ENCODE results near the gene CLEC3B.

The CLEC3B gene

DNA sequence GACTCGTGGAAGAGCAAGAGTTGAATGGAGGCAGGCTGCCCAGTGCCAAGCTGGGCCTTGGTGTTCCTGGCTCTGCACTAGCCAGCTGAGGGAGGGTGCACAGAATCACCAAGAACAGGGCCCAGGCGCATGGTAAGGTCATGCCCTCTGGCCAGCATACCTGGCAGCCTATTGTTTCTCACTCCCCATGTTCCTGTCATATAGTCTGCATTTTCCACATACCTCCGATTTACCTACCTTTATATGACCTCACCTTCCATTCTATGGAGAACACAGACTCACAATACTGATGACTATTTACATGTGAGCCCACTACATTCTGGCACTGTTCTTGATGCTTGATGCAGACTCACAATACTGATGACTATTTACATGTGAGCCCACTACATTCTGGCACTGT, 5.4 kb downstream of the CLEC3B start:
- Histone ChIP-seq H3K27me3 (ENCODE audit: control insufficient read depth in 1 of 2, insufficient read depth in 2 of 2, low read length in 2 of 2) (peaks cover under 1 to 6% of the 10 kb centered on the region in 2 donors), H3K9me3 (ENCODE audit: control insufficient read depth in 1 of 2, low read length in 2 of 2) (no peaks in the 10 kb centered on the region), H3K36me3 (ENCODE audit: control insufficient read depth in 1 of 2, insufficient read depth in 2 of 2, low read length in 2 of 2) (no peaks in the 10 kb centered on the region), H3K27ac (ENCODE audit: low read depth, low read length) (no peak overlapping the region), H3K9ac (ENCODE audit: low read depth in 1 of 2, low read length in 2 of 2) (no peak overlapping the region), H3K4me3 (ENCODE audit: low read depth in 1 of 2, low read length in 2 of 2) (no peak overlapping the region), H3K4me1 (ENCODE audit: control insufficient read depth in 1 of 2, insufficient read depth in 2 of 2, low read length in 2 of 2) (peaks cover 12 to 20% of the 10 kb centered on the region in 2 donors)

DNA sequence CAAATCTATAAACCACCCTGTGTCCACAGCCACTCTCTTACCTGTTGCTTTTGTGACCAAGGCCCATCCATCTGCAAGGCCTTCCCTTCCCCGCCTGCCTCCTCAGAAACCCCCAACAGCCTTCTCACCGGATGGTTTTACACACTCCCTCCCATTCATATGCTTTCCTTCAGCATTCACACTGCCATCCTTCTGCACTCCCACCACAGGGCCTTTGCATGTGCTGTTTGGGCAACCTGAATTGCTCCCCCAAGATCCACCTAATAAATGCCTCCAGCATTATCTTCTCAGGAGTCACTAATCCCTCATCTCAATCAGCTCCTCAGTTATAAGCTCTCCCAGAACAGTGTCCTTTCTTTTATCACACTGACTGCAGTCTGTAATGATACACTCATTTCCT, 6.0 kb downstream of the CLEC3B start:
- Histone ChIP-seq H3K27me3 (ENCODE audit: control insufficient read depth in 1 of 2, insufficient read depth in 2 of 2, low read length in 2 of 2) (peaks cover 6 to 12% of the 10 kb centered on the region in 2 donors), H3K4me3 (ENCODE audit: low read depth in 1 of 2, low read length in 2 of 2) (no peak overlapping the region), H3K27ac (ENCODE audit: low read depth, low read length) (no peak overlapping the region)

DNA sequence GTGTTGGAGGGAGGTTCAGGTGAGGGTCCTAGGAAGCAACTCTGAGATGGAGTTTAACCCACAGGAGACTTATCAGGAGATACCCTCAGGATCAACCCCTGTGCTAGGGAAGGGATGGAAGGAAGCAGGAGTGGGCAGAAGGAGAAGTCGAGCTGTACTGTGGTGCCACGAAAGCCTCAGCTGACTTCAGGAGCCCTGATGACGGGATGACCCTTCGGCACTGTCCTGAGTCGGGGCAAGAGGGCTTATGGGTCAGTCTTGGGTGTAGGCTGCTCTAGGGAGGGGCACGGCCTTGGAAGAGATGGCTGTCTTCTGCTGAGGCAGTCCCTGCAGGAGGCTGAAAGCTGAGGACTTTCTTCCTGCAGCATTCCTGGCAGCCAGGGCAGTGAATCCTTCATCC, 7.7 kb downstream of the CLEC3B start:
- peaks cover 7 to 14% of the 10 kb centered on the region in 2 donors for H3K27me3 ChIP-seq (ENCODE audit: control insufficient read depth in 1 of 2, insufficient read depth in 2 of 2, low read length in 2 of 2)
- no peaks in the 10 kb centered on the region for H3K36me3 ChIP-seq (ENCODE audit: control insufficient read depth in 1 of 2, insufficient read depth in 2 of 2, low read length in 2 of 2)
- H3K9ac ChIP-seq (ENCODE audit: low read depth in 1 of 2, low read length in 2 of 2), result no peak overlapping the region
- no peak overlapping the region for H3K27ac ChIP-seq (ENCODE audit: low read depth, low read length)
- no peak overlapping the region for H3K4me3 ChIP-seq (ENCODE audit: low read depth in 1 of 2, low read length in 2 of 2)
- peaks cover 12 to 24% of the 10 kb centered on the region in 2 donors for H3K4me1 ChIP-seq (ENCODE audit: control insufficient read depth in 1 of 2, insufficient read depth in 2 of 2, low read length in 2 of 2)
- H3K9me3 ChIP-seq (ENCODE audit: control insufficient read depth in 1 of 2, low read length in 2 of 2), result no peaks in the 10 kb centered on the region

More for the DNA sequence above, 6.0 kb downstream of the CLEC3B start:
- Histone ChIP-seq H3K9me3 (ENCODE audit: control insufficient read depth in 1 of 2, low read length in 2 of 2) (no peaks in the 10 kb centered on the region), H3K4me1 (ENCODE audit: control insufficient read depth in 1 of 2, insufficient read depth in 2 of 2, low read length in 2 of 2) (peaks cover 12 to 20% of the 10 kb centered on the region in 2 donors), H3K36me3 (ENCODE audit: control insufficient read depth in 1 of 2, insufficient read depth in 2 of 2, low read length in 2 of 2) (no peaks in the 10 kb centered on the region), H3K9ac (ENCODE audit: low read depth in 1 of 2, low read length in 2 of 2) (no peak overlapping the region)

DNA sequence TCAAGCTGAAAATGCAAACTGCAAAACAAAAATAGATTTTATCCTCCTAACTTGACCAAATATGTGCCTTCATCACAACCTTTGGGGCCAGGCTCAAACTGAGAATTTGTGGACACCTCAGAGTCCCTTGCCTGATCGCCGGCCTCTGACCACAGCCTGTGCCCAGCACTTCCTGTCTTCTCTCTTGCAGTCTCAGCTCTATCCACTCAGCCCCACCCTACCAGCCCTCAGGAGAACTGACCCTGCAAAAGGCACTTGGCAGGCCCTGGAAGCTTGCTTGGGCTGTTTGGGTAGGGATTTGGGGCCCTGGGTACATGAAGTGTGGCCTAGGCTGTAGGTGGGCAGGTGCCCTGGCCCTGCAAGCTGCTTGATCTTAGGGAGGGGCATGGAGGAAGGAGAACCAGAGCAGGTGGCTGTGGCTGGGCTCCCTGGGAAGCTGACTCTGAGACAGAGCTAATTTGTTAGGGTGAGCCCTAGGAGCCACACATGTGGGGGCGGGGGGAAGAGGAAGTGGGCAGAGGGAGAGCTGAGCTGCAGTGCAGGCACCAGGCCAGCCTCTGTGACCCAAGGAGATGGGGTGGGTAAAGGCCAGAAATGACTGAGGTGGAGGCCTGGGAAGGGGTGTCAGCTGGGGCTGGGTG, 8.6 kb downstream of the CLEC3B start:
- Histone ChIP-seq H3K9me3 (ENCODE audit: control insufficient read depth in 1 of 2, low read length in 2 of 2) (no peaks in the 10 kb centered on the region), H3K4me3 (ENCODE audit: low read depth in 1 of 2, low read length in 2 of 2) (peak overlapping the region in 1 of 2 donors; percentile 35), H3K27ac (ENCODE audit: low read depth, low read length) (no peak overlapping the region), H3K36me3 (ENCODE audit: control insufficient read depth in 1 of 2, insufficient read depth in 2 of 2, low read length in 2 of 2) (no peaks in the 10 kb centered on the region), H3K9ac (ENCODE audit: low read depth in 1 of 2, low read length in 2 of 2) (no peak overlapping the region), H3K4me1 (ENCODE audit: control insufficient read depth in 1 of 2, insufficient read depth in 2 of 2, low read length in 2 of 2) (peaks cover 12 to 24% of the 10 kb centered on the region in 2 donors), H3K27me3 (ENCODE audit: control insufficient read depth in 1 of 2, insufficient read depth in 2 of 2, low read length in 2 of 2) (peaks cover 7 to 14% of the 10 kb centered on the region in 2 donors)

DNA sequence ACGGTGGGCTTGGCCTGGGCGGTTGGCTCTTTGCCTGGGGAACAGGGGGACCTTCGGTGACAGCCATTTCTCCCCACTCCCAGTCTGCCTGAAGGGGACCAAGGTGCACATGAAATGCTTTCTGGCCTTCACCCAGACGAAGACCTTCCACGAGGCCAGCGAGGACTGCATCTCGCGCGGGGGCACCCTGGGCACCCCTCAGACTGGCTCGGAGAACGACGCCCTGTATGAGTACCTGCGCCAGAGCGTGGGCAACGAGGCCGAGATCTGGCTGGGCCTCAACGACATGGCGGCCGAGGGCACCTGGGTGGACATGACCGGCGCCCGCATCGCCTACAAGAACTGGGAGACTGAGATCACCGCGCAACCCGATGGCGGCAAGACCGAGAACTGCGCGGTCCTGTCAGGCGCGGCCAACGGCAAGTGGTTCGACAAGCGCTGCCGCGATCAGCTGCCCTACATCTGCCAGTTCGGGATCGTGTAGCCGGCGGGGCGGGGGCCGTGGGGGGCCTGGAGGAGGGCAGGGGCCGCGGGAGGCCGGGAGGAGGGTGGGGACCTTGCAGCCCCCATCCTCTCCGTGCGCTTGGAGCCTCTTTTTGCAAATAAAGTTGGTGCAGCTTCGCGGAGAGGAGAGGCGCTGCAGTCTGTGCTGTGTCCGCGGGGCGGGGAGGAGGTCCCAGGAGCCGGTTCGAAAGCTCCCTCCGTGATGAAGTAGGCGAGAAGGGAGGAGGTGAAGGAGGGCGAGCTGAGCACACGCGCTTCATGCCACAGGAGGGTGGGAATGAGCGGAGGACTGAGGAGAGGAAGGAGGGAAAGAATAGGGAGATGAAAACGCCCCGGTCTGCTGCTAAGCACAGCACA, 9.6 kb downstream of the CLEC3B start:
- Histone ChIP-seq H3K9me3 (ENCODE audit: control insufficient read depth in 1 of 2, low read length in 2 of 2) (no peaks in the 10 kb centered on the region), H3K27me3 (ENCODE audit: control insufficient read depth in 1 of 2, insufficient read depth in 2 of 2, low read length in 2 of 2) (peaks cover 7 to 14% of the 10 kb centered on the region in 2 donors), H3K4me3 (ENCODE audit: low read depth in 1 of 2, low read length in 2 of 2) (peak overlapping the region; percentile 47 to 50), H3K4me1 (ENCODE audit: control insufficient read depth in 1 of 2, insufficient read depth in 2 of 2, low read length in 2 of 2) (peaks cover 12 to 24% of the 10 kb centered on the region in 2 donors), H3K9ac (ENCODE audit: low read depth in 1 of 2, low read length in 2 of 2) (peak overlapping the region in 1 of 2 donors; percentile 3), H3K27ac (ENCODE audit: low read depth, low read length) (no peak overlapping the region), H3K36me3 (ENCODE audit: control insufficient read depth in 1 of 2, insufficient read depth in 2 of 2, low read length in 2 of 2) (no peaks in the 10 kb centered on the region)

DNA sequence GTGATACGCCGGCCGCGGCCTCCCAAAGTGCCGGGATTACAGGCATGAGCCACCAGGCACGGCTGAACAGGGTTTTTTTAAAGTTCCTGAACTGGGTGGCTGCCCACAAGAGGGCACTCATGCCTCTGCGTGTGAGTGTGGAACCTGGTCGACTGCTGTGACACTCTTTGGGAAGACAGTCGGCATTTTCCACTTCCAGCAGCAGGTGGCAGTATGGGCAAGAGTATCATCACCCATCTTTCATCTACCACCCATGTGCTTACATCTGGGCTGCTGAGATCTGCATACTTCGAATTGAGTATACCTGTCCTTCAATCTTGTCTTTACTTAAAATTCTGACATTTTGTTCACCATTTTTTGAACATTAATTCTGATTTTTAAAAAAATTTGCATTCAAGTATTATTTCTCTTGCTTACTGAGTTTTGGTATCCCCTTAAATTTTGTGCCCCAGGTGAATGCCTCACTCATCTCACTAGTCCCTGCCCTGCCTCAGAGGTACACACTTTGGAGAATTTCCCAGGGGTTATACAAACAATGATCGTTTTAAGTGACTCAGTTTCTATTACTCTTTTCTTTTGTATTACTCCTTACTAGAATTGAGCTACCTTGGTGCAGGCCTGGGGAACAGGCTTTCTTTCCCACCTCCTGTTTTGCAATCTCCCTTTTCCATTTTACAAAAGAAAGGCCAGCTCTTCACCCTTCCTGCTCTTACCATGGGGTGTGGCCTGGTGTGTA, 11.8 kb downstream of the CLEC3B start:
- Histone ChIP-seq H3K36me3 (ENCODE audit: control insufficient read depth in 1 of 2, insufficient read depth in 2 of 2, low read length in 2 of 2) (no peaks in the 10 kb centered on the region), H3K27ac (ENCODE audit: low read depth, low read length) (no peak overlapping the region), H3K9ac (ENCODE audit: low read depth in 1 of 2, low read length in 2 of 2) (no peak overlapping the region), H3K4me1 (ENCODE audit: control insufficient read depth in 1 of 2, insufficient read depth in 2 of 2, low read length in 2 of 2) (peaks cover 12 to 29% of the 10 kb centered on the region in 2 donors), H3K9me3 (ENCODE audit: control insufficient read depth in 1 of 2, low read length in 2 of 2) (no peaks in the 10 kb centered on the region), H3K27me3 (ENCODE audit: control insufficient read depth in 1 of 2, insufficient read depth in 2 of 2, low read length in 2 of 2) (peaks cover 7 to 14% of the 10 kb centered on the region in 2 donors), H3K4me3 (ENCODE audit: low read depth in 1 of 2, low read length in 2 of 2) (no peak overlapping the region)

DNA sequence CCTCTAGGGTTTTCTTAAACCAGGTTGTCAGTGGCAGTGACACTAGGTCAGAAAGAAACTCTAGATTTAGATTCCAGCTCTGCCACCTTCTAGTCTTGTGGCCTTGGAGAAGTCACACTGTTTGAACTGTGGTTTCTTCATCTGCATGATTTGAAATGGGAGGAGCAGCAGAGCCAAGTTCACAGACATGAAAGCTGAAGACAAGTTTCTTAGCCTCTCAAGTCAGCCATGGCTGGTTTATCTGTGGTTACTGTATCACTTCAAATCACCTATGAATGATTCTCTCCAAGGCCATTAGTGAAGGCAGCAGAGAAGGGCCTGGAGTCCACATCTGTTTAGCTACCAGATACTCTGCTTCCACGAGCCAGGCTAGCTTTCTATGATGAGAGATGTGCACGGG, 15.6 kb downstream of the CLEC3B start:
- no peak overlapping the region for H3K27ac ChIP-seq (ENCODE audit: low read depth, low read length)
- H3K4me1 ChIP-seq (ENCODE audit: control insufficient read depth in 1 of 2, insufficient read depth in 2 of 2, low read length in 2 of 2), result peaks cover 0 to 8% of the 10 kb centered on the region in 2 donors
- no peaks in the 10 kb centered on the region for H3K9me3 ChIP-seq (ENCODE audit: control insufficient read depth in 1 of 2, low read length in 2 of 2)
- no peak overlapping the region for H3K9ac ChIP-seq (ENCODE audit: low read depth in 1 of 2, low read length in 2 of 2)
- H3K27me3 ChIP-seq (ENCODE audit: control insufficient read depth in 1 of 2, insufficient read depth in 2 of 2, low read length in 2 of 2), result peaks cover 6 to 8% of the 10 kb centered on the region in 2 donors
- no peaks in the 10 kb centered on the region for H3K36me3 ChIP-seq (ENCODE audit: control insufficient read depth in 1 of 2, insufficient read depth in 2 of 2, low read length in 2 of 2)
- no peak overlapping the region for H3K4me3 ChIP-seq (ENCODE audit: low read depth in 1 of 2, low read length in 2 of 2)

DNA sequence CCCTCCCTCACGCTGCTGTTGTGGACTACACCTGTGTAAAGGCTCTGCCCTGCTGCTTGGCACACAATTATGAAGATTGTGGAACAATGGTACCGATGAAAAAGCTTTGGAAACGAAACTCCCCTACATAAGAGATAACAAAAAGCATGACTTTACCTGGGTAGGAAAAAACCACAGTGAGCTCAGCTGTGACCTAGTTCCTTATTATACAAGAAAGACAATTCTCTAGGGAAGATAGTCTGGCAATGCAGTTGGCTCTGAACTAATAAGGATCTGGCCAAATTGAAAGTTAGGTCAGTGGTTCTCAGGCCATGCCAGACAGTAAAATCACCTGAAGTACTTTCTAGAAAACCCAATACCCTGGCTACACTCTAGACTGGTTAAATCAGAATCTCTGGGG, 16.1 kb downstream of the CLEC3B start:
- Histone ChIP-seq H3K27me3 (ENCODE audit: control insufficient read depth in 1 of 2, insufficient read depth in 2 of 2, low read length in 2 of 2) (peaks cover 1 to 3% of the 10 kb centered on the region in 2 donors), H3K9ac (ENCODE audit: low read depth in 1 of 2, low read length in 2 of 2) (no peak overlapping the region), H3K9me3 (ENCODE audit: control insufficient read depth in 1 of 2, low read length in 2 of 2) (no peaks in the 10 kb centered on the region), H3K36me3 (ENCODE audit: control insufficient read depth in 1 of 2, insufficient read depth in 2 of 2, low read length in 2 of 2) (no peaks in the 10 kb centered on the region), H3K4me3 (ENCODE audit: low read depth in 1 of 2, low read length in 2 of 2) (no peak overlapping the region), H3K27ac (ENCODE audit: low read depth, low read length) (no peak overlapping the region), H3K4me1 (ENCODE audit: control insufficient read depth in 1 of 2, insufficient read depth in 2 of 2, low read length in 2 of 2) (peaks cover 0 to 8% of the 10 kb centered on the region in 2 donors)

DNA sequence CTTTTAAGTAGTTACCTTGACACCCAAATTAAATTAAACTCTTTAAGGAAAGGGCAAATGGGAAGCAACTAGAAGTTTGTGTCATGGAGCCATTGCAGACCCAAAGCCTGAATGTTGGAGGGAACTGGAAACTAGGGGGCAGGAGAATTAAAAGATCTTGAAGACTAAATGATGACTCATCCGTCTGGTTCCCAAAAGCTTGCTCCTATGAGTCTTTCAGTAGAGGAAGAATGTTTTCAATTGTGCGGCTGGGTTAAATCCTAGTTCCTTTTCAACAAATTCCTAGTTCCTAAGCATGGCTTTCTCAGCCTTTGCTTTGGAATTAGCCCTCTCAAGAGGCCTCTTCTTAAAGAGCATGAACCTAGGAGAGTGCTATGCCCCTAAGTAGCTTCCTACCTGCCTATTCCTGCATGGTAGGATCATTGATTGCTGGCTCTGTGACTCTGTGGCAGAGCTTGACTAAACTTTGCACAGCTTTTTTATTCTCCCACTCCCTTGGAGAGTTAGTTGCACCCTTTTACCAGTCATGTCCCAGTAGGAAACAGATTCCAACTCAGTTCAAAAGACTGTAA, 17.7 kb downstream of the CLEC3B start:
- H3K9ac ChIP-seq (ENCODE audit: low read depth in 1 of 2, low read length in 2 of 2), result no peak overlapping the region
- no peak overlapping the region for H3K27ac ChIP-seq (ENCODE audit: low read depth, low read length)
- no peaks in the 10 kb centered on the region for H3K36me3 ChIP-seq (ENCODE audit: control insufficient read depth in 1 of 2, insufficient read depth in 2 of 2, low read length in 2 of 2)
- no peak overlapping the region for H3K4me3 ChIP-seq (ENCODE audit: low read depth in 1 of 2, low read length in 2 of 2)
- H3K27me3 ChIP-seq (ENCODE audit: control insufficient read depth in 1 of 2, insufficient read depth in 2 of 2, low read length in 2 of 2), result peaks cover 0 to 7% of the 10 kb centered on the region in 2 donors
- H3K4me1 ChIP-seq (ENCODE audit: control insufficient read depth in 1 of 2, insufficient read depth in 2 of 2, low read length in 2 of 2), result peaks cover 0 to 5% of the 10 kb centered on the region in 2 donors
- no peaks in the 10 kb centered on the region for H3K9me3 ChIP-seq (ENCODE audit: control insufficient read depth in 1 of 2, low read length in 2 of 2)

Measured in duodenal mucosa (tissue), 2 donors.